ENCODE data around the gene FAM76B.

The FAM76B gene

GRCh38 chr11:95792700-95793099, 3.1 kb upstream of the FAM76B start:
- DNase-seq (ENCODE audit: low spot score) (no peak), FAIRE-seq (no peak)

GRCh38 chr11:95792200-95792599, 2.6 kb upstream of the FAM76B start:
- DNase-seq (ENCODE audit: low spot score) (no peak), FAIRE-seq (no peak)

GRCh38 chr11:95791709-95792033, 2.1 kb upstream of the FAM76B start:
- DNase-seq (ENCODE audit: low spot score) (no peak), FAIRE-seq (no peak)

- DNase-seq (ENCODE audit: low spot score), result peak; percentile 46
- no peak for FAIRE-seq
Measured at GRCh38 chr11:95790933-95791708, 1.5 kb upstream of the FAM76B start.

- DNase-seq (ENCODE audit: low spot score), result peak; percentile 94
- peak; percentile 74 for FAIRE-seq
Measured at GRCh38 chr11:95790123-95790932, 746 bp upstream of the FAM76B start, which contains the start of gene CEP57. Gene CEP57, plus strand, starts transcription at chr11:95790498. Its CDS starts 201 bp downstream, at chr11:95790699.

GRCh38 chr11:95788921-95789505, 569 bp downstream of the FAM76B start:
- FAIRE-seq (no peak), DNase-seq (ENCODE audit: low spot score) (peak; percentile 34)

- DNase-seq (ENCODE audit: low spot score), result no peak
- no peak for FAIRE-seq
Measured at GRCh38 chr11:95780544-95780943, 9.0 kb downstream of the FAM76B start.

GRCh38 chr11:95778699-95779098, 10.9 kb downstream of the FAM76B start:
- DNase-seq (ENCODE audit: low spot score) (no peak), FAIRE-seq (no peak)

GRCh38 chr11:95776859-95777258, 12.7 kb downstream of the FAM76B start:
- DNase-seq (ENCODE audit: low spot score), result no peak

GRCh38 chr11:95768521-95768920, 21.1 kb downstream of the FAM76B start:
- no peak for DNase-seq (ENCODE audit: low spot score)
- FAIRE-seq, result no peak

More at GRCh38 chr11:95776859-95777258, 12.7 kb downstream of the FAM76B start:
- no peak for FAIRE-seq

- FAIRE-seq (no peak), DNase-seq (ENCODE audit: low spot score) (no peak)
Measured at GRCh38 chr11:95767498-95767897, 22.1 kb downstream of the FAM76B start.

GRCh38 chr11:95766701-95767100, 22.9 kb downstream of the FAM76B start:
- DNase-seq (ENCODE audit: low spot score), result no peak

GRCh38 chr11:95764267-95764898, 25.2 kb downstream of the FAM76B start:
- DNase-seq (ENCODE audit: low spot score), result peak; percentile 45
- FAIRE-seq, result no peak

More at GRCh38 chr11:95766701-95767100, 22.9 kb downstream of the FAM76B start:
- FAIRE-seq, result no peak

GRCh38 chr11:95762534-95762933, 27.0 kb downstream of the FAM76B start:
- DNase-seq (ENCODE audit: low spot score) (no peak), FAIRE-seq (no peak)

- no peak for FAIRE-seq
- no peak for DNase-seq (ENCODE audit: low spot score)
Measured at GRCh38 chr11:95760941-95761340, 28.6 kb downstream of the FAM76B start.

GRCh38 chr11:95751515-95751914, 38.1 kb downstream of the FAM76B start:
- DNase-seq (ENCODE audit: low spot score), result no peak
- no peak for FAIRE-seq

GRCh38 chr11:95750101-95750500, 39.5 kb downstream of the FAM76B start:
- DNase-seq (ENCODE audit: low spot score) (no peak), FAIRE-seq (no peak)

GRCh38 chr11:95739108-95739938, 50.3 kb downstream of the FAM76B start:
- FAIRE-seq (no peak), DNase-seq (ENCODE audit: low spot score) (no peak)

GRCh38 chr11:95736809-95737208, 52.8 kb downstream of the FAM76B start:
- DNase-seq (ENCODE audit: low spot score) (no peak), FAIRE-seq (no peak)

GRCh38 chr11:95736355-95736754, 53.2 kb downstream of the FAM76B start:
- FAIRE-seq, result no peak
- no peak for DNase-seq (ENCODE audit: low spot score)
